A549 (cell line): ENCODE results near the gene TPSAB1.

Experiments used
- POLR2AphosphoS2 ChIP-seq: conservative IDR thresholded peaks from 2 replicates; pipeline ENCODE4 v1.6.1; 2012; ENCODE audit warnings: low read length, improper control_type of control experiment, inconsistent platforms
- SMC3 ChIP-seq: fragments of >200 bp; sonication (Bioruptor Twin); formaldehyde crosslinking; IDR thresholded peaks from 3 replicates; pipeline ENCODE4 v1.6.1; 2018; ENCODE audit warnings: inconsistent platforms

DNA sequence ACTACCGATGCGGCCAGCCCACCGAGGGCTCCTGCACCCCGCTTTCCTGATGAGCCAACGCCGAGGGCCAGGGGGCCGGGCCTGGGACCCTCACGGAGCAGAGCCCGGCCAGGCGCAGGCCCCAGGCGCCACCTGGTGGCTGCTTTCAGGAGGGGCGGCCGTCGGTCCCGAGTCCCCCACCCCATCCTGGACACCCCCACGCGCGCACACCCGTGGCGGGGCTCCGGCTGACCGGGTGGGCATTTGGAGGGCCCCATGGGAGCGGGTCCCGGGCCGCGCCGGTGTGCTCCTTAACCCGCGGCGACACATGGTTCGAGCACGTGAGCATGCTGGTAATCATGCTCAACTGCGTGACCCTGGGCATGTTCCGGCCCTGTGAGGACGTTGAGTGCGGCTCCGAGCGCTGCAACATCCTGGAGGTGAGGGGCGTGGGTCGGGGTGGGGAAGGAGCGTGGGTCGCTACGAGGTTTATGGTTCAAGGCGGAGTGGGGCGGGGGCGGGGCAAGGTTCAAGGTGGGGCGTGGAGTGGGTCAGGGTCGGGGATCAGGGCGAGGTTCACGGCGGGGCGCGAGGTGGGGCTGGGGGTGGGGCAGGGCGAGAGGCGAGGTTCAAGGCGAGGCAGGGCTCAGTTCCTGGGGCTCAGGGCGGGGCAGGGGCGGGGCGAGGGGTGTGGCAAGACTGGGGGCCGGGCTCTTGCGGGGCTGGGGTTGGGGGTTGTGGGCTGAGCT is 45.7 kb upstream of the TPSAB1 start:
- TF ChIP-seq POLR2AphosphoS2 = no peak
- peak; percentile 99 for TF ChIP-seq SMC3
